Colon (tissue), 2 donors: ENCODE data around the gene RASSF5.

Source experiments
- FAIRE-seq: peaks from 2 replicates; lab custom pipeline; 2012; peaks lifted over from hg19 to GRCh38; lab: Jason Lieb, UNC
- donor health status: control.
- donor health status: control.

Gene RASSF5

DNA sequence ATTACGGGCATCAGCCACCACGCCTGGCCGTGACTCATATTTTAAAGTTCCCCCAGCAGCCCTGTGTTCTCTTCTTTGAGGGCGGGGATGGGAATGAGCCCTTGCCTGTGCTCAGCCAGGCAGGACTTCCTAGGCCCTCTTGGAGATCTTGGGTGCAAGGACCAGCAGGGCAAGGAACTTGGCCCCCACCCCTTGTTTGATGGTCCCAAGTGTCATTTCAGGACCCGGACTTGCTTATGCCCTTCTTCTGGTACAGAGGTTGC lies 9.3 kb downstream of the RASSF5 start:
- FAIRE-seq, result no peak

DNA sequence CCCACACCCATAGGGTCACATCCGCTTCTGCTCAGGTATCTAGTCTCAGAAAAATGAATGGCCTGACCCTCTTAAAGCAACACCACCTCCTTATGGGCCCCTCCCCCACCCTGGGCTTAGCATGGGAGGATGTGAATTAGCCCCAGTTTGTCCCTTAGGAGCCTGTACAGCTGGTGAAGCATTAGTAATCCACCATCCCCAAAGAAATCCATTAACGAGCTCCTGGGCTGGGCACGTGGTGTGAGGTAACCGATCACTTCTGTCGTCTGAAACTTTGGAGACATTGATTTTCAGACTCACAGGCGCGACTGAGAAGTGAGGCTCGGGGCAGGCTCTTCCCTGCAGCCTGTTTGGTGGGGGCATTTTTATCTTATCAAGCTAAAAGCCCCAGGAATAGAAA lies 10.5 kb downstream of the RASSF5 start:
- FAIRE-seq, result no peak

DNA sequence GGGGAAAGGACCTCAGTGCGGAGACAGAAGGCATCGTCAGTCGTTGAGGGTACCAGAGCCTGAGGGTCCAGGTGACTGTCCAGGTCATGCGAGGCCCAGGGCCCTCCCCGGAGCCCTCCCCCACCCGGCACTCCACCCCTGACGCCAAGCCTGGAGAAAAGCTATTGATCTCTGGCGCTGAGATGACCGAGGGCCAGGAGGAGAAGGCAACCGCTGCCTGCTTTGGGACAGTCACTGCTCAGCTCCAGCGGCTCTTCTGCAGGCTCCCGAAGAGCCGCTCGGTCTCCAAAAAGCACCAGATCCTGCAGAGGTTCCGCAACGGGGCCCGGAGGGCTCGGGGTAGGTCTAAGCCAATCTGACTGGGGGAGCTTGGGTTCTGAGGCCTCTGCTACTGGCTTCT lies 10.9 kb downstream of the RASSF5 start:
- FAIRE-seq, result no peak

DNA sequence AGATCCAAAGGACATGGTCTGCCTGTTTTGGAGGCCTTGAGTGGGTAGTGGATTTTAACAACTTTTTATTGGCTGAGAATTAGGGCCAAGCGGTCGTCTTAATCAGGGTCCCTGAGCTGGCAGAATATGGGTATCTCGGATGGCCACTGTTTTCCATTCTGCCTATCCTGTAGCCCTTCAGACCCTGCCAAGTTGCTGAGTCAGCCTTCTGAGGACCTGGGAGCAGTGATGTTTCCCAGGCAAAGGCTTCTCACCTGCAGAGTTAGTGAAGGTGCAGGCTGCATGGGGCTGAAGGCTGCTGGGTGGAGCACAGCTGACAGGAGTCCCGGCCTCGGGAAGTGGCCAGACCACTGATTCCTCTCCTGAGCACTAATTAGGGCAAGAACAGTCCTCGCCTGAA lies 11.4 kb downstream of the RASSF5 start:
- FAIRE-seq, result no peak

DNA sequence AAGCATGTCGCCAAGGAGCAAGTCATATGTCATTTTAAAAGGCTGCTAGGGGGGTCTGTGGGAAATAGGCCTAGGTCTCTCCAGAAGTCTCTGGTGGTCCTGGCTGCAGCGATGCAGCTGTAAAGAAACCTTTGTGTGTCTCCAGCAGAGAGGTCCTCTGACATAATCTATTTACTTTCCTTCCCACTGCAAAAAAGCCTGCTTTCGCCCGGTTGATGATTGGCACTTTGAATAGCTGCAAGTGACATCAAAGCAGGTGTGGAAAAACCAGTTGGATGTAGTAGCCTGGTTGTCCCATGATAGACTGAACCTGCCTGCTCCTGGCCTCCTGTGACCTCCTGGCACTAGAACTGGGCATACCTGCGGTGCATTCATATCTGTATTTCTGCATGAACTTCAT lies 13.8 kb downstream of the RASSF5 start:
- FAIRE-seq, result no peak

DNA sequence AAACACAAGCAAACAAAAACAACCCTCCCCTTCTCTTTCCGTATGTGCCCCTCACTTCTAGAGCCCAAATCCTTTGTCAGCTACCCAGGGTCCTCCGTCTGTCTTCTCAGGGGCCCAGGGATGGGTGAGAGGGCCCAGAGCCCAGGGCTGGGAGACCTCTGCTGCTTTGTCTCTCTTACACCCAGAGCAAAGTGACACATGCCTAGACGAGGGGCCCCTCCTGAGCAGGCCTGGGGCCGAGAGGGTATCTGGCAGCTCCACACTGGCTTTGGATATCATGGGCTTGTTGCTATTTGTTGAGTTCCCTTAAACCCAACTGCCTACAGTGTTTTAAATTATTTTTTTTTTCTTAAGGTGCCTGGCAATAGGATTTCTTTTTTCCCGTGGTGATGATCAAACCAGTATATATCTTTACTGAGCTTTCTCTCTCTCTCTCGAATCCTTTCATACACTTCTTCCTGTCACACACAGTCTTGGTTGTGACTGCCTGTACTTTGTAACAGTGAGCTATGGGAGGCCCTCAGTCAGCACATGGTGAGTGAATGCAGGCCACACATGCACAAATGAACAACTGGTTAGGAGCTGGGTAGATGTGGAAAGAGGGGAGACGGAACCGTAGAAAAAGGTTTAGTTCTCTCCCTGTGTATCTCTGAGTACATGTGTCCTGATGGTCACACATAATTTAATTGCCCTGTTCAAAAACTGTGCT lies 14.5 kb downstream of the RASSF5 start:
- FAIRE-seq, result no peak

DNA sequence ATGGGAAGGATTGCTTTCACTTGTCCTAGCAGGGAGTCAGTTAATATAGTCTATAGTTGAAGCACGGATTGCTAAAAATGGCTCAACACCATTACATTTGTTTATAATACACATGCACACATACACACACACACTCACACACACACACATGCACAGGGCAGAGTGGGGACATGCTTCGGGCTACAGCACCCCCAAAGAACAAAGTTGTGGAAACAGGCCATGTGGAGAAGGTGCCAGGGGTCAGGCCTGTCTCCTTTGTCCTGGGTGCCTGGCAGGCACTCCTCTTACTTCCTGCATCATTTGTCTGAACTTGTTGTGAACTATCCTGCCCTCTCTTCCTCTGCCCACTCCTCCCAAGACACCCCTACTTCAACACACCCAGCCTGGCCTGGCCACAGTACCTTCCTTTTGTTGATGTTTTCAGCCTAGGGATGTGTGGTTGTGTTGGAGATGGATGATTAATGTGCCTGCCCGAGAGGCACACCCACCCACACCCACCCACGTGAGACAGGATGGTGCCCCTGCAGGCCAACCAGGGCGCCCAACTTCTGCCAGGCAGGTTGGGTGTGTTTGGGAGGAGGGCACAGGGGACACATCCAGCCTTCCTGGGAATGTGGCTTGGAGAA lies 17.5 kb downstream of the RASSF5 start:
- no peak for FAIRE-seq

DNA sequence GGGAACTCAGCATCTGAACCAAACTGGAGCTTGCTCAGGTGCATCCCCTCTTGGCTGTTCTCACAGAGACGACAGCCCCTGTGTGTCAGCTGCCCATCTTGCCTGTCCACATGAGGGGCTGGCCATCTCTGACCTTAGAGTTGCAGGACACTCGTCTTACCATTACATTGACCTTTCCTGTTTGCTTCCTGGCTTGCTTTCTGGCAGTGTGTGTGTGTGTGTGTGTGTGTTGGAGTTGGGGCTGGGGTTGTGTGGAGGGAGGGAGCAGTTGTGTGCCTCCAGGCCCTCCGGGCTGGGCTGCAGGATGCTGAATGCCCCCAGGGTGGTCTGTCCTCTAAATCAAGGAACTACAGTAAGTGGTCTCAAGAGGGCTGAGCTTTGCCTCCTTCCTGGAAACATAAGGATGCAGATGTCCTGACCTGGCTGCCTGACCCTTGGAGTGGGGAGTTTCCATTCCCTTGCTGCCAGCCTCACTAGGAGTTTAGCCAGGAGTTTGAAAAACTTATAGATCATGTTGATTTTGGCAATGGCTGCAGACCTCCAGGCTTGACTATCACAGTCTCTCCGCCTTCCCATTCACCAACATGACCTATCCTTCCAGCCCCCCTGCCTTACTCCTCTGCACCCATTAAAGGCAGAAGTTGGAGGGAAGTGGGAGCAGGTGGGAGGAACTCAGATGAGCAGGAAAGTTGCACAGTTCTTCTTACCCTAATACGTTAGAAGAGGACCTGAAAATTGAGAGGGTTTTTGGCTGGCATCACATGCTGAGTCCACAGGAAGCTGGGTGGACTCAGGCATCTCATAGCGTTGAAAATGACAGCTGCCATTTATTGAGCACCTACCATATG lies 19.0 kb downstream of the RASSF5 start:
- no peak for FAIRE-seq

DNA sequence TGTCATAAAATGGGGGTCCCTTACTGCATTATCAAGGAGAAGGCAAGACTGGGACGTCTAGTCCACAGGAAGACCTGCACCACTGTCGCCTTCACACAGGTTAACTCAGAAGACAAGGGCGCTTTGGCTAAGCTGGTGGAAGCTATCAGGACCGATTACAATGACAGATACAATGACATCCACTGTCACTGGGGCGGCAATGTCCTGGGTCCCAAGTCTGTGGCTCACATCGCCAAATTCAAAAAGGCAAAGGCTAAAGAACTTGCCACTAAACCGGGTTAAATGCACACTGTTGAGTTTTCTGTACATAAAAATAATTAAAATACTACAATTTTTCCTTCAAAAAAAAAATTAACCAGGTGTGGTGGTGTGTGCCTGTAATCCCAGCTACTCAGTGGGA lies 22.1 kb downstream of the RASSF5 start:
- FAIRE-seq, result no peak

DNA sequence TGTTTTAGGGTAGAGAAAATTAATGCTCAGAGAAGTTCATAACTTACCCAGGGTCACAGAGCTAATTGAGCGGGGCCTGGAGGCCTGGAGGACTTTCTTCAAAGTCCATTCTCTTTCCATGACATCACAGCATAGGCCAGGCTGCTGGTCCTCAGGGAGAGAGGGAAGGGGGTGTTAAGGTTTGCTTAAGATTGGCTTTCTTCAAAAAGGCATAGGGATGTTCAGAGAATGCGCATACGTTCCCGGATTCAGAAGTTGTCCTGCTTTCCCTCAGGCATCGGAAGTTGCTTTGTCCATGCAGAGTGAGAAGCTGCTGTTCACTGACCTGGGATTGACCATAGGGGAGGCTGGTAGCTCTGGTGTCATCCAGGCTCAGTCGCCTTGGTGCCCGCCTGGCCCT lies 25.0 kb downstream of the RASSF5 start:
- FAIRE-seq, result no peak

DNA sequence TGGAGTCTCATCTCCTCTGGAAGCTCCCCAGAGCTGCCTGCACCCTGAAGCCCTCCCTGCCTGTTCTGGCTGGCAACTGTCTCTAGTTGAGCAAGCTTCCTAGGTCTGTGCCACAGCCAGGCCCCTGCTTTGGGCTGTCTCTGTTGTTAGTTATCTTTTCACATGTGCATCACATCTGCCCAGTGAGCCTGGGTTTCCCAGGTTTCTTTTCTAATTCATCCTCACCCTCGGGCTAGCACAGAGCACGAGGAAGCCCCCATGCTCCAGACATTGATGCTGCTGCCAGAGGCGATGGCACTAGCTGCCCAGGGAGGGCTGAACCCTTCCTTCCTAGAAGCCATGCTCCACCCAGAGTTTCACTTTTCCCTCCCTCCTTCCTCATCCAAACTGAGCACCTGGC lies 27.2 kb downstream of the RASSF5 start:
- no peak for FAIRE-seq

DNA sequence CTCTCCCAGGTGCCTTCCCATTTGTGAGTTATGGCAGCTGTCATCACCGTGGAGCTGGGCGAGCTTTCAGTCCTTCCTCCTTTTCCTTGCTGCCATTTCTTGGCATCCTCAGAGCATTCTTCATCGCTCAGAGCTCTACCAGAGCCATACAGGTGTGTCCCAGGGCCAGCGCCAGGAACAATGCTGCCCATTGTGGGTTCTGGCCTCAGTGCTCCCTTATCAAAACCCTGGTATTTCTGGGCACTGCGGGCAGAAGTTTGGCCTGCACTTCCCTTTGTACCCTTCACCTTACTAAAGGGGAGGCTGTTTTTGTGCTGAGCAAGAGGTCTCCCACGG lies 28.5 kb downstream of the RASSF5 start:
- FAIRE-seq, result no peak

DNA sequence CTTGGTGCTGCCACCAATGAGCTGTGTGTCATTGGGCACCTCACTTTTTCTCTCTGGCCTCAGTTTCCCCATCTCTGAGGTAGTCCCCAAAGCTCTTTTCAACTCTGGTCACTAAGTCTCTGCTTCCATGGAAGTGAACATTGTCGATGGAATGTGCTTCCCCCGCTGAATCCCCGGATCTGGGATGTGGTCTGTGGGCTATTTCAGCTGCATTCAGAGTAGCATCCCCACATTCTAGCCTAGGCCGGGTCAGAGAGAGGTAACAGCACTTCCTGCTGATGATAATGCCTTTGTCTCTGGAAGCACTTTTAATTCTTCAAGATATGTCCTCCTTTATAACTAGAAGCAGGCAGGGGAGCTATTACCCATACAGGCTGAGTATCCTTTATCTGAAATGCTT lies 29.8 kb downstream of the RASSF5 start:
- FAIRE-seq, result no peak

DNA sequence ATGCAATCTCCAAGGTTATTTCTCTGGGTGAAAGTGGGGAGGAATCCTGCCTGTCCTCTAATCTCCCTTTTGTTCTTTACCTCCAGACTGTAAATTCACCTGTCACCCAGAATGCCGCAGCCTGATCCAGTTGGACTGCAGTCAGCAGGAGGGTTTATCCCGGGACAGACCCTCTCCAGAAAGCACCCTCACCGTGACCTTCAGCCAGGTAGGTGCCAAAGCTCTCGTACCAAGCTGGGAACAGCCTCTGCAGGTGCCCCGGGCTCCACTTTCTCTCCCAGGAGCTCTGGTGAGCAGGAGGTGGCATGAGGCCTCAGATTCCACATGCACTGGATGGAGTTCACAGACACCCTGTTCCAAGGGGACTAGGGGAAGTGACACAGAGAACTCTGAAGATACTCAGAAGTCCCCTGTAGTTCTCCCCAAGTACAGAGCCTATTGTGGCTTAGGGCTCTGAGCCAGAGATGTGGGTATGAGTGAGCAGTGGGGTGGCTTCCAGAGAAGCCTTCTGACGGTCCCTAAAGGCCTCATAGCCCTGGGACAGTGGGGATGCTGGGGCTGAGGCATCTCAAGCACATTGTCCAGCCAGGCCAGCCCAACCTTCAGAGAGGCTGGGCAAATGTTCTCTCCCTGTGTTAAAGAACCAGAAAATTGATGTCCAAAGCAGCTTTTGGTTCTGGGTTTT lies 30.9 kb downstream of the RASSF5 start:
- FAIRE-seq, result no peak

DNA sequence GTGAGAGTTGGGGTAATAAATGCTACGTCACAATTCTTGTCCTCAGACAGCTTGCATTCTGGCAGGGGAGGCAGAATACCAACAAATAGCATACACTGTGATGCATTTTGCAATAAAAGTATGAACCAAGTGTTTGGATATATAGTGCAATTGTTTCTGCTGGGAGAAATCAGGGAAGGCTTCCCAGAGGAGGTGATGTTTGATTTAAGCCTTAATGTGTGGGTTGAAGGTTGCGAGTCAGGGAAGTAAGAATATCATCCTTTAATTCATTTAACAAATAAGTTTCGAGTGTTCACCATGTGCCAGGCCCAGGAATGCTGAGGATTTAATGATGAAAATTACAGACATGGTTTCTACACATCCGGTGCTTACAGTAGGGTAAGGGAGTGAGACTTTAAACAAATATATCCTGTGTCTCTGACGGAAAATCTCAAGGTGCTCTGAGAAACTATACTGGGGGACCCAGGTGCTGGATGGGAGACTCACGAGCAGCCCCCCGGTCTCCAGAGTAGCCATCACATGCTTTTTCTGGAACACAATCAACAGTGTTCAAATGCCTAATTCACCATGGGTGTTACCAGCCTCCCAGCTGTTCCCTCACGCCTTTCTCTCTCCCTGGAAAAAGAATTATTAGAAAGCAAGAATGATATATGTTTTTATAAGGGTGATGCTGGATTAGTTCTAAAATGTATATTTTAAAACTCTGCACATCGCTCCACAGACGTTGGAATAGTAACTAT lies 31.7 kb downstream of the RASSF5 start:
- FAIRE-seq, result no peak

DNA sequence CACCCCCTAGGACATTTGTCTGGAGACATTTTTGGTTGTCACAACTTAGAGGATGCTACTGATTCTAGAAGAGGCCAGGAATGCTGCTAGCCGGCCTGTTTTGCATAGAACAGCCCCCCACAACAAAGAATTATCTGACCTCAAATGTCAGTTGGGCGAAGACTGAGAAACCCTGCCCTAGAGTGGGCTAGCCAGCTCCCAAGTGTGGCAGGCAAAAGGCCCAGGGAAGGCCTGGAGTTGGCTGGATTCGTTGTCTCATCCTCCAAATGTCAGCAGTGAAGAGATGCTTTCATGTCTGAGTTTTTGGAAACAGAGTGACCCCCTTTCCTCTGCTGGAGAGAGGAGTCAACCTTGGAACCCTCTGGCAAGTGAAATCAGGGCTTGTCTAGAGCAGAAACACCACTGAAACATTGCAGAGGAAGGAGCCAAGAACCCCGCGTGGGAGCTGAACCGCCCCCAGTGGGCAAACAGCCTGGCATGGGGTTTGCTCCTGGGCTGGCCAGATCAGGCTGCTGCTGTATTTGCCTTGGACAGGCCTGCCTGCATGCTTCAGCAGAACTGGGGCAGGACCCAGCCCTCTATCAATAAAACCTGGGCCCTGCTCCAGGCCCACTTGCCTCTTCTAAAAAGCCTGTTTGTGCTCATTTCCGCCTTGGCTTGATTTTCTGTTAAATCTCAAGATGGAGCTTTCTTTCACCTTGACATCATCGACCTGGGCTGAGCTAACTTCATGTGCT lies 32.9 kb downstream of the RASSF5 start:
- no peak for FAIRE-seq

DNA sequence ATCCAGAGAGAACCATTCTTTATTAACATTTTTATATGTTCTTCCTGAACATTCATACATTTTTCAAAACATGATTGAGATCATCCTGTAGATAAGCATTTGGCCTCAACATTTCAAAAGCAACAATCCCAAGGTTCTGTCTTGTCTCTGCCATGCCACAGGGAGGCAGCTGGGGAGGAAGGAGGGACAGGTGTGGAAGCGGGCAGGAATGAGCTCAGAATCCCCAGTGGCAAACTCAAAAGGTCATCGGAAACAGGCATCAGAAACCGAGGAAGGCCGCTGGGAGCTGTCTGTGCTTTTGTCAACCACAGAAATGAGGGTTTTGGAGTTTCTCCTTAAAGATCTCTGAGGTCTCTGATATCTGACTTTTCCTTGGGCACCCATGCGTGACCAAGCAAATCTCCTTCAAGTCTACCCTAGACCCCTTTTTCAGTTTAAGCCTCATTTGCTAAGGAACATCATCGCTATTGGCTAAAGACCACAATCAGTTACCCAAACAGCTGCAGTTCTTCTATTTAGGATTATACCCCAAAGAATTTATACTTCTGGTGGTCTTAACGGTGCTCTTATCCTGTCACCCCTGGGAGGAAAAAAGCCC lies 34.0 kb downstream of the RASSF5 start:
- FAIRE-seq, result no peak

DNA sequence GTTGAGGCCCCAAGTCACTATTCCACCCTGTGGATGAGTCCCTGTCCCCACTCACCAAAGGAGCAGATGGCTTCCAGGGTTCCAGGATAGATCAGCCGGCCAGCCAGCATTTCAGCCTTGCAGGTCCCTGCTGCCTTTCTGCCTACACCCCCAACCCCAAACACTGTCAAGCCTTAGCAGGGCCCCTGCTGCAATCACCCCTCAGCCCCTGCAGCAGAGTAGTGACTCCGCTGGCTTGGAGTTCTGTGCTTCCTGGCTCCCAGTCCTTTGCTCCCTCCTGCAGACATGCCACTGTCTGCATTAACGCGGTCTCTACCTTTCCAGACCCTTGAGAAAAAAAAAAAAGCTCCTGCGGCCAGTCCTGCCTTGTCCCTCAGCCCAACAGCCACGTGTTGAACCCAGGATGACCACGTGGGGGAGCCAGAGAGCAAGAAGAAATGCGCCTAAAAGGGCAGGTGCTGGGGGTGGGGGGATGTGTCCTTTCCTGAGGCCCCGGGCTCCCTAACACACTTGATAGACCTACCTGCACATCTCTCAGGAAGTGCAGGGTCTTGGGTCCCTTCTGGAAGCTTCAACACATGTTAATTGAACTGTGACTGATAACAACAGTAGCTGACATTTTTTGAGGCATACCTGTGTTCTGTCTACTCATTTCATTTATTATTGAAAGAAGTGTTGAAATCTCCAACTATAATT lies 37.4 kb downstream of the RASSF5 start:
- no peak for FAIRE-seq

DNA sequence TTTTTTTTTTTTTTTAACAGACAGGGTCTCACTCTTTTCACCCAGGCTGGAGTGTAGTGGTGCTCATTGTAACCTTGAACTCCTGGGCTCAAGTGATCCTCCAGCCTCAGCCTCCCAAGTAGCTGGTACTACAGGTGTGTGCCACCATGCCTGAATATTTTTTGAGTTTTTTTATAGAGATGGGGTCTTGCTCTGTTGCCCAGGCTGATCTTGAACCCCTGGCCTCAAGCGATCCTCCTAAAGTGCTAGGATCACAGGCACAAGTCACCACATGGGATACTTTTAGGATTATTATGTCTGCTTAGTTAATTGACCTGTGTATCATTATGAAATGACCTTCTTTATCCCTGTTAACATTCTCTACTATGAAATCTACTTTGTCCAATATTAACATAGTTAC lies 38.0 kb downstream of the RASSF5 start:
- FAIRE-seq, result no peak

DNA sequence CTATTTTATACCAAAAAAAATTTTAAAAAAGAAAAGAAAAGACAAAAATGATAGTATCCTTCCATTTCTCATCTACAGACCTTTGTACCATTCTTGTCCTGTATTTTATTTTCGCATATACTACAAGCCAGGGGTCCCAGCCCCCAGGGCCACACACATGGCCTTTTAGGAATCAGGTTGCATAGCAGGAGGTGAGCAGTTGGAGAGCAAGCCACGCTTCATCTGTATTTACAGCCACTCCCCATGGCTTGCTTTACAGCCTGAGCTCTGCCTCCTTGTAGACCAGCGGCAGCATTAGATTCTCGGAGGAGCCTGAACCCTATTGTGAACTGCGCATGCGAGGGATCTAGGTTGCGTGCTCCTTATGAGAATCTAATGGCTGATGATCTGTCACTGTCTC lies 39.8 kb downstream of the RASSF5 start:
- no peak for FAIRE-seq

DNA sequence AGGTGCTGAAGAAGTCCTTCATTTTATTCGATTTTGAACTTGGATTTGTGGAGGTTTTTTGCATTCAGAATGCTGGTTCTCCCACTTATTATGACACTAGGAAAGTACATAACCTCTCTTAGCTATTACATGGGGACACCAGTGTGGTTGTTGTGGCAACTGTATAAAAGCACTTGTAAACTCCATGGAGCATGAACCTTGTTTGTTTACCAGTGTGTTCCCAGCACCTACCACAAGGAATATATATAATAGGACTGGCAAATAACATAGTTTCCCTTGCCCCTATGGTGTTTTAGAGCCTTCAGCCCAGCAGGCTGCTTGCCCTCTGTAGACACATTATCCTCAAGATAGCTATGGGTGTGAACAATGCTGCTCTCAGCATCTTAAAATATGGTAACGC lies 43.1 kb downstream of the RASSF5 start:
- FAIRE-seq, result no peak
